NCI-H345 (cell line): ENCODE results near the gene KRTAP5-8.
"Not testable (repeated sequence)": the region's sequence is repeated elsewhere in the genome, so short reads cannot be mapped to it uniquely, and the experiment has no call there.

ENCODE experiments used
- DNase-seq: peaks from one replicate; lab custom pipeline; 2025; lab: John Stamatoyannopoulos, UW

KRTAP5-8 gene

GRCh38 chr11:71543866-71544265, 6.0 kb downstream of the KRTAP5-8 start:
- DNase-seq: no peak

- no peak for DNase-seq
These were observed 6.8 kb downstream of the KRTAP5-8 start for GRCh38 chr11:71544525-71545214.

GRCh38 chr11:71545405-71545966, 7.7 kb downstream of the KRTAP5-8 start:
- DNase-seq: no peak

DNA sequence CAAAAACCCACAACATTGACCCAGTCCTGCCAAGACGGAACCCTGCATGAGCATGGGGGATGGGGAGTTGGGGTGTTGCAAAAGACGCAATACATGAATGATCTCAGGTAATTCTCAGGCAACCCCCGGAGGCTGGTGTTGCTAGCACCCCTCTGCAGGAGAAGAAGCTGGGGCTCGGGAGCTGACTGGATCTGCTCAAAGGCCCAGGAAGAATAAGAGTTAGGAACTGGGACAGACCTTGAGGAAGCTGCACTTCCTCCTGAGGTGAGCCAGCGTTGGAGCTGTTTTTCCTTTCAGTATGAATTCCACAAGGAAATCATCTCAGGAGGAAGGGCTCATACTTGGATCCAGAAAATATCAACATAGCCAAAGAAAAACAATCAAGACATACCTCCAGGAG, 10.3 kb downstream of the KRTAP5-8 start, which contains the start of gene KRTAP5-9:
KRTAP5-9 (plus strand) TSS at position 301 of the 400 bp plus-strand sequence. CDS start 238 bp downstream, outside the sequence.
- DNase-seq: no peak

- no peak for DNase-seq
These were observed 10.9 kb downstream of the KRTAP5-8 start for GRCh38 chr11:71548716-71549151.

DNA sequence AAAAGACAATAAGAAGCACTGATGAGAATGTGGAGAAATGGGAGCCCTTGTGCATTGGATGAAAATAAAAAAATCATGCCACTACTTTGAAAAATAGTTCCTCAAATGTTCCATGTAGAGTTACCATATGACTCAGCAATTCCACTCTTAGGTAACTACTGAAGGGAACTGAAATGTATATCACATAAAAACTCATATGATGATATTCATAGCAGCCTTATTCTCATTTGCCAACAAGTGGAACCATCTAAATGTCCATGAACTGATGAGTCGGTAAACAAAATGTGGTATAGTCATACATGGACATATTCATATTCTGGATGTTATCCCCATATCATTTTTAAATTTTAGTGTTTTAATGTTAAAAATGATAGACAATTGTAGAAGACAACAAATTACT, 13.9 kb downstream of the KRTAP5-8 start:
- DNase-seq: no peak

GRCh38 chr11:71554996-71555395, 17.2 kb downstream of the KRTAP5-8 start:
- DNase-seq: no peak

DNA sequence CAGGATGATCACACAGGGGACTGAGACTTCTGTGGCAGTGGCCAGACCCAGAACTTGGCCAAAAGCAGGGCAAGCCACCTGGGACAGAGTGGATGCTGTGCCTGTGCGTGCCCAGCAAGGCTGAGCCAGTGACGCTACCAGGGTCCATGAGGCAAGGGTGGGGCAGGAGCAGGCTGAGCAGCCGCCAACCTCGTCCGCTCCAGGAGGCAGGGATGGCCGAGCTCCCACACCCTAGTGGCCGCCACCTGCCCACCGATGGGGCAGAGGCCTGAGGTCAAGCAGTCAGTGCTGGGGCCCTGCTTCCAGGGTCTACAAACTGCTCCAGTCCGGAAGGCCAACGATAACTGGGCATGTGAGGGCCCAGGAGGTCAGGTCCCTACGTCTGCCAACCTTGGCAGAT, 17.7 kb downstream of the KRTAP5-8 start:
- no peak for DNase-seq

GRCh38 chr11:71556018-71556417, 18.2 kb downstream of the KRTAP5-8 start:
- no peak for DNase-seq

DNA sequence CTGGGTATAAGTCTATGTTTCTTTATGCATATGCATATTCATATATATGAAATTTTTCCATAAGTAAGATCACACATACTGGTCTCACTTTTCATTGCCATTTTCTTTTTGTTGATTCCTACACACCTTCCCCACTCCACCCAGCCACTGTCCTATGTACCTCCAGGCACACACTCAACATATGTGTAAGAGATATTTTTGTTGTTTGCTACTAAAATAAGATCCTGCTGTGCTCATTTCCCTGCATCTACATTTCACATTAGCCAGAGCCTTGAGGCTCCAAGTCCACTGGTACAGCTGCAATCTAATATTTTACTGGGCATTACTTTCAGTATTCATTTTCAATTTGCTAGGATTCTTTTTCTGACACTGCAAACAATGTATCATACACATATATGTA, 19.4 kb downstream of the KRTAP5-8 start:
- no peak for DNase-seq

- DNase-seq: no peak
These were observed 21.2 kb downstream of the KRTAP5-8 start for GRCh38 chr11:71558996-71559395.

DNA sequence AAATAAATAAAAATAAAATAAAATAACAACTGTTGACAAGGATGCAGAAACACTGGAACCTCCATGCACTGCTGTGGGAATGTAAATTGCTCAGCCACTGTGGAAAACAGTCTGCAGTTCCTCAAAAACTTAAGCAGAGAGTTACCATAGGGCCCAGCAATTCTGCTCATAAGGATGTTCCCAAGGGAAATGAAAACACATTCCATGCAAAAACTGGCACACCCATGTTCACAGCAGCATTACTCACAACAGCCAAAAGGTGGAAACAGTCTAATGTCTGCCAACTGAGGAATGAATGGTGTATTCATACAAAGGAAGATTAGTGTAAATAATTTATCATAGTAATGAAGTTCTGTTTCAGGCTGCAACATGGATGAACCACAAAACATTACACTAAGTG, 24.3 kb downstream of the KRTAP5-8 start:
- DNase-seq: no peak

DNA sequence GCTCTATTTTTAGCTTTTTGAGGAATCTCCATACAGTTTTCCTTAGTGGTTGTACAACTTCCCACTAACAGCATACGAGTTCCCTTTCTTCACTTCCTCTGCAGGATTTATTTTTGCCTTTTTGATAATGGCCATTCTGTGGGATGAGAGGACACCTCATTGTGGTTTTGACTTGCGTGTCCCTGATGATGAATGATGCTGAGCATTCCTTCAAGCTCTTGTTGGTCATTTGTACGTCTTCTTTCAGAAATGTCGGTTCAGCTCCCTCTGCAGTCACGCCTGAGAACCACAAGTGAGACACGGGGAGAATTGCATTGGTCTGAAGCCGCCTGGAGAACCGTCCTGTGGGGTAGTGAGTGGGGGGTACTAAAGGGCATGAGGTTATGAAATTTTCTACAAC, 25.6 kb downstream of the KRTAP5-8 start:
- no peak for DNase-seq

GRCh38 chr11:71564430-71564829, 26.6 kb downstream of the KRTAP5-8 start:
- no peak for DNase-seq

- DNase-seq: no peak
These were observed 27.4 kb downstream of the KRTAP5-8 start, which contains the start of gene KRTAP5-10 for GRCh38 chr11:71565263-71565662. Gene KRTAP5-10 (plus strand): TSS chr11:71565563. CDS start chr11:71565588, 25 bp downstream.

DNA sequence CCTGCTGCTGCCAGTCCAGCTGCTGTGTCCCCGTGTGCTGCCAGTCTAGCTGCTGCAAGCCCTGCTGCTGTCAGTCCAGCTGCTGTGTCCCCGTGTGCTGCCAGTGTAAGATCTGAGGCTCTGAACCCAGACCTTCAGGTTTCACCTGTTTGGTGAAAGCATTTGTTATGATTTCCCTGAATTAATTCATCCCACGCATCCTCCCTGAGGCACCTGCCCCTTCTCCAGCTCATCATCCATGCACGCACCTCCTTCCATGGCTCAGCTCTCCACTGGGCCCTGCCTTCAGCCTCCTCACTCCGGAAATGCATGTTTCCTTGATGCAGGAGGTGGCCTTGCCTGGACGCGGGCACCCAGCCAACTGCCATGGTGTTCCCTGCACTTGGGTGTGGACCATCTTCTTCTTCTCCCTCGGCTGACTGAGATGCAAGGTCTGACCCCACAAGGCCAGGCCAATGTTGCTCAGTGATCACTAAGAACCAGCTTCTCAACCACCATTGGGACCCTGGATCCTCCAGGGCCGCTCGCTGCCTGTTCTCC, 28.3 kb downstream of the KRTAP5-8 start:
- DNase-seq: no peak

DNA sequence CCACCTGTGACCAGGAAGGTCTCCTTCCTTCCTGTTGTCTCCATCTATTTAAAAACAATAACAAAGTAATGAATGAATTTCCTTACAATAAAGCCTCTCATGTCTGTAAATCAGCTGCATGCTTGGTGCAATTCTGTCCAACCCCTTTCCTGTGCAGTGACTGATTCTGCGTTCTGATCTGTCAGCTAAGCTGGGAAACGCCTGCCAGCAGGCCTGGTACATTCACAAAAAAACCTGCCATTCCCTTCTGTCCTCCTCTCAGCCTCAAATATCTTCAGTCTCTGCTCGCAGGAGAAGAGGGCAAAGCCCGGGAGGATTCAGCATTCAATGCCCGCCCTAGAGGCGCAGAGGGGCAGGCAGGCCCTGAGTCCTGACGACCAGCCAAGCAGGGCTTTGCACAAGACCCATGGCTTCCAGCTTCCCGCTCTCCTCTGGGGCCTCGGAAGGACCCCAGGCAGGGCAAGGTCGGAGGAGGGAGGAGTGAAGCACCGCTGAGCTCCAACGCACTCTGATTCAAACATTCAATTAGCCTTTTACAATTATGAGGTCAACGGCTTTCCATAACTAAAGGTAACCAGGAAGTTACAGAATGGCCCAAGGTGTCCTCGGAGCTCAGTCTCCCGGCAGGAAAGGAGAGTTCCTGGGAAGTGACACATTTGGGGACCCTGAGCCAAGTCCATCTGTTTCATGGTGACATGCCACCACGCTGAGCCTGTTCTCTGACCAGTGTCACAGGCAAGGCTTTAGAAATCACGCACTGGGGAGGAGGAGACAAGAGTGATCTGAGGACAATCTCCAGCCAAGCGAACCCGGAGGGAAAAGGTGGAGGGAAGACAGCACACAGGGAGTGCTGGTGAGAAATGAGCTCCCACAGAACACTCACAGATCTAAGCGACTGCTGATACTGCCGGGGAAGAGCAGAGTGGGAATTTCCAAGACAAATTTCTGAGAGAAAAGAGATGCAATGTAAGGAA, 29.1 kb downstream of the KRTAP5-8 start:
- DNase-seq: not testable (repeated sequence)

- DNase-seq: not testable (repeated sequence)
These were observed 29.8 kb downstream of the KRTAP5-8 start for GRCh38 chr11:71567633-71568032.

DNA sequence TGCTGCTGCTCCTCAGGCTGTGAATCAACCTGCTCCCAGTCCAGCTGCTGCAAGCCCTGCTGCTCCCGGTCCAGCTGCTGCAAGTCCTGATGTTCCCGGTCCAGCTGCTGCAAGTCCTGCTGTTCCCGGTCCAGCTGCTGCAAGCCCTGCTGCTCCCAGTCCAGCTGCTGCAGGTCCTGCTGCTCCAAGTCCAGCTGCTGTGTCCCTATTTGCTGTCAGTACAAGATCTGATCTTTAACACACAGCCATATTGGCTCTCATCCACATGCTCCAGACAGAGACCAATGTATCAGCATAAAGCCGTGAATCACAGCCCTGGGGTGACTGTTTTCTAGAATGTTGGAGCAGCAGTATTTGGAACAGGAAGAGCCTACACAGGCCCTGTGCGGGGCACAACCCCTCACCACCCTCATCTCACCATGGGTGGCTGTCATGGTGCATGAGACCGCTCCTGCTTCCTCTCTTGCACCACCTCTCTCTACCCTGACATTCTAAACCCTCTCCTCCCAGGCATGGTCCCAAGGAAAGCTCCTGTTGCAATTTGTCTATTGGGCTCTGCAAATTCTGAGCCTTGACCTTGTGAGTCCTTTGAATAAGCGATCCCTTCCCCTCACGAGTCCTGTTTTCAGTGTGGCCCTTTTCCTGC, 31.0 kb downstream of the KRTAP5-8 start:
- no peak for DNase-seq

GRCh38 chr11:71571101-71571850, 33.5 kb downstream of the KRTAP5-8 start:
- DNase-seq: not testable (repeated sequence)

GRCh38 chr11:71572811-71573210, 35.0 kb downstream of the KRTAP5-8 start:
- no peak for DNase-seq
